ENCODE measurements around the gene TGFBI.

The TGFBI gene

DNA sequence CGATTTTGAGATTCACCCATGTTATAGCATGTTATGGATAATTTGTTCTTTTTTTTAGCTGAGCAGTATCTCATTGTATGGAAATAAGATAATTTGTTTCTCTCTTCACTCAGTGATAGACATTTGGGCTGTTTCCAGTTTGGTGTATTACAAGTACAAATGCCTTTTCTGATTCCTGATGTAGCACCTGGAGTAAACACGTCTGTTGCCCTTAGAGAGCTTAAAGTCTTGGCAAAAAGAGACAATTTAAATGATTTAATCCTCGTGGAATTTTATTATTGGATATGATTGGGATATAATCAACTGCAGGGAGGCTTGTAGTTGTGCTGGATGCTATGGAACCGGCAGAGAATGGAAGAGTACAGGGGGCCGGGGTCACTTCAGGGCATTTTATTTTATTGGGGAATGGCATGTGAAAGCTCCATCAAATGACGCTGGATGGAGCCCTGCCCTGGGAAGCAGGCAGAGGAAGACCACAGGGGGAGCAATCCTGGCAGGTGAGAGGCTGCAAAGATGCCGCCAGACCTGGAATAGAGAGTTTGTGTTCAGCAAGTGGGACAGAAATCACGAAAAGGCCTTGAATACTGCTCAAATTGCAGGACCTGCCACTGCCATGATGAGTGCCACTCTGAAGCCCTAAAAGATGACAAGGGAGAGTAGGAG is 31.0 kb upstream of the TGFBI start:
- DNase-seq = no peak
- Mint-ChIP-seq H3K27ac (no peak overlapping the region), H3K4me3 (no peak overlapping the region), H3K9me3 (no peaks in the 10 kb centered on the region), H3K27me3 (peaks cover 20% of the 10 kb centered on the region), H3K4me1 (no peaks in the 10 kb centered on the region)
- no peak for ATAC-seq

DNA sequence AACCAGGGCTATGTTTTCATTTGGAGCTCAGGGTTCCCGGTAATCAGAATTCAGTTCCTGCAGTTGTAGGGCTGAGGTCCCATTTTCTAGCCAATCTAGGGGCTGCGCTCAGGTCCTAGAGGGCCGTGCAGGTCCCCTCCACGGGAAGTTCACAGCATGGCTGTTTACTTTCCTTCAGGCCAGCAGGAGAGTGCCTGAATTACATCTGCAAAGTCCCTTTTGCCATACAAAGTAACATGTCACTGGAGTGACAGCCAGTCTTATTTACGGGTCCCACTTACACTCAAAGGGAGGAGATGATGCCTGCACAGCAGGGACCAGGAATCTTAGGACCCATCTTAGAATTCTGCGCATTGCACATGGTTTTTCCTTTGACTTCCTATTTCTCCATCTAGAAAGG is 29.9 kb upstream of the TGFBI start:
- DNase-seq (no peak), ATAC-seq (no peak)
- Mint-ChIP-seq H3K27me3 (peaks cover 20% of the 10 kb centered on the region), H3K9me3 (no peaks in the 10 kb centered on the region), H3K27ac (no peak overlapping the region), H3K4me1 (no peaks in the 10 kb centered on the region), H3K4me3 (no peak overlapping the region)

DNA sequence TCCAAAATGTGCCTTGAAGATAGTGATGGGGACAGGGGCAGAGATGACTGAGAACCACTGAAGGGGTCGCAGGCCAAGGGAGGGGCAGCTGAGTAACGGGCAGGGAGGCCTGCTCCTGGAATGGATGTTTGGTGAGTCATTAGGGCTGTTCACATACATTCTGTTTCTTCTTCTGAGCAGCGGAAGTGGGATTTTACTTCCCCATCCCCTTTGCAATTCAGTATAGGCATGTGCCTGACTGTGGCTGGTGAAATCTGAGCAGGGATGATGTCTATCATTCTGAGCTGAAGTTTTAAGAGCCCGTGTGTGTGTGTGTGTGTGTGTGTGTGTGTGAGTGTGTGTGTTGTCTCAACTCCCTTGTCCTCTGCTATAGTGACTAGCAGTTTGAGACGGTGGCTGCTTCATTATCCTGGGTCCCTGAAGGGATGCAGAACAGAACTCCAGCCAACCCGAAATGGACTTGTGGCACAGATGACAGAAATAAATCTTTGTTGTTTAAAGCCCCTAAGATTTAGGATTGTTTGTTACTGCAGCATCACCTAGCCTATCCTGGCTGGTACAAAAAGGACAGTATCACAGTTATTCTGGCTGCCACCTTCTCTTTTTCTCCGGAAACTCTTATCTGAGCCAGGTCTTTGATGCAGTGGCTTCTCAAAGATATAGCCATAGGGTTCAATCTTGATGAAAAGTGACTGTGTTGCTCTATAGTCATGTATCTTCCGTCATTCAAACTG is 29.2 kb upstream of the TGFBI start:
- Mint-ChIP-seq H3K27me3 (peaks cover 20% of the 10 kb centered on the region), H3K9me3 (no peaks in the 10 kb centered on the region), H3K4me3 (no peak overlapping the region), H3K4me1 (no peaks in the 10 kb centered on the region), H3K27ac (no peak overlapping the region)
- DNase-seq = no peak
- no peak for ATAC-seq

DNA sequence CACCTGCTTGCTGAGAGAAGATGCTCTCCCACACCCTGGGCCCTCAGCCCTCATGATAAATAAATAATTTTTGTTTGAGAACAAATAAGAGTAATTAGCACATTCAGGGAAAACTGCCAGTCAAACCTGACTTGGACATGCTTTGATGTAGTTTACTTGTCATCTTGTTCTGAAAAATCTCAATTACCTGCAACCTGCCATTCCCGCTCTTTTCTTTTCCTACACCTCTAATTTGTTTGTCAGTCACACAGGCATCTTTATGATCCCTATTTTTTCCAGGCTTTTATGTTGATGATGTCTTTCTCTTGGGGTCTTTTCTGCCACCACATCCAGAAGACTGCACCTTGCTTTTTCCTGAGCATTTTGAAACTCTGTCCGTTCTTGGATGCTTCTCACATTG is 28.6 kb upstream of the TGFBI start:
- no peak overlapping the region for H3K4me3 Mint-ChIP-seq
- ATAC-seq = no peak
- H3K27me3 Mint-ChIP-seq = peaks cover 20% of the 10 kb centered on the region
- H3K9me3 Mint-ChIP-seq = no peaks in the 10 kb centered on the region
- no peaks in the 10 kb centered on the region for H3K4me1 Mint-ChIP-seq
- no peak overlapping the region for H3K27ac Mint-ChIP-seq
- DNase-seq = no peak

DNA sequence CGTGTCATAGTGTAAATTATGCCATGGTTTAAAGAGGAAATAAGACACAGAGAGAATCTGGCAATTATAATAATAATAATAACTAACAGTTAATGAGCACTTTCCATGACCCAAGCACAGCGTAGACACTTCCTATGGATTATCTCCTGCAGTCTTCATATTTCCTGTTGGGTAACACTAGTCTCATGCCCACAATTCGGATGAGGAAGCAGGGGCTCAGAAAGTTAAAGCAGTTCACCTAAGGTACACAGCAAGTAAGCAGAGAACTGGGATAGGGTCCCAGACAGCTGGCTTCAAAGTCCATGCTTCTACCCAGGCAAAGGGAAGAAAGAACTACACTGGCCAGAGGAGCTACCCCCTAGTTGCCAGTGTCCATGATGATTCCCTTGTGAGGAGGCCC is 27.9 kb upstream of the TGFBI start:
- DNase-seq (no peak), ATAC-seq (no peak)
- Mint-ChIP-seq H3K27ac (no peak overlapping the region), H3K9me3 (no peaks in the 10 kb centered on the region), H3K4me1 (no peaks in the 10 kb centered on the region), H3K4me3 (no peak overlapping the region), H3K27me3 (peaks cover 28% of the 10 kb centered on the region)

DNA sequence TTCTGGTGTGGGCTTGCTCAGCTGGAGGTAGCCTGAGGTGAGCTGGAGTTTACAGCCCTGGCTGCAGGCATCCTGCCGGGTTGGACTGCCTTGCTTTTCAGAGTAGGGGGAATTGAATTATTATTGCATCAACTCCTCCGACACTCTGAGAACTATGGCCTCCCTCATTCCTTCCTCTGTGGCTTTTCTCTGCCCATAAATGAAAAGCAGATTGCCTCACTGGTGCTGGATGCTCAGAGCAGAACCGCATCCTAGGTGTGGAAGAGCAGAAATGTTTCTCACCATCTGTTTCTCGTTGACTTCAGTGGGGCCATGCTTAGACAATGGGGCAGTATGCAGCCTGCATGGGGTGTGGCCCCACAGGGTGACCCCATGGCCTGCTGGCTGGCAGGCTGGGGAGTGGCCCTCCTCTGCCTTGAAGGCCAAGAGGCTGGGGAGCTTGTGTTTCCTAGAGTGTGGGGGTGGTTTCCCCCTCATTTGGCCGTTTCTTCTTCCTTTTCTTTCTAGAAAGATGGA is 27.3 kb upstream of the TGFBI start:
- DNase-seq (no peak), ATAC-seq (no peak)
- no peak overlapping the region for H3K4me3 Mint-ChIP-seq
- peaks cover 23% of the 10 kb centered on the region for H3K27me3 Mint-ChIP-seq
- no peaks in the 10 kb centered on the region for H3K9me3 Mint-ChIP-seq
- H3K4me1 Mint-ChIP-seq = no peaks in the 10 kb centered on the region
- H3K27ac Mint-ChIP-seq = no peak overlapping the region

DNA sequence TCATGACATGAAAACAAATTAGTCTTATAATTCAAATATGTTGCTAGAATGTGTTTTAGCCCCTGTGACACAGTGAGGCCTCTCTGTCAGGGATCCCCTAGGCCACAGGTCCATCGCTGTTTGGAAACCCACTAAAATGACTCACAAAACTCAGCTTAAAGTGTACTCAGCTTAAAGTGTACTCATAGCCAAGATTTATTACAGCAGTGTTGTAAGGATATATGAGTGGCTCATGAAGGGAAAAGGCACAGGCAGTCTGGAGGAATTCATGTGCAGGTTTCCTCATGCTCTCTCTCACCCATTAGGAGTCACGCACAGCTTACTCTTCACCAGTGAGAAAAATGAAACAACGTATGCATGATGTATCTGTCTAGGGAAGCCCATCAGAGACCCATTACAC is 24.4 kb upstream of the TGFBI start:
- no peak overlapping the region for H3K27ac Mint-ChIP-seq
- H3K4me3 Mint-ChIP-seq = no peak overlapping the region
- peaks cover 14% of the 10 kb centered on the region for H3K27me3 Mint-ChIP-seq
- DNase-seq = no peak
- ATAC-seq = no peak
- no peaks in the 10 kb centered on the region for H3K4me1 Mint-ChIP-seq
- H3K9me3 Mint-ChIP-seq = no peaks in the 10 kb centered on the region

DNA sequence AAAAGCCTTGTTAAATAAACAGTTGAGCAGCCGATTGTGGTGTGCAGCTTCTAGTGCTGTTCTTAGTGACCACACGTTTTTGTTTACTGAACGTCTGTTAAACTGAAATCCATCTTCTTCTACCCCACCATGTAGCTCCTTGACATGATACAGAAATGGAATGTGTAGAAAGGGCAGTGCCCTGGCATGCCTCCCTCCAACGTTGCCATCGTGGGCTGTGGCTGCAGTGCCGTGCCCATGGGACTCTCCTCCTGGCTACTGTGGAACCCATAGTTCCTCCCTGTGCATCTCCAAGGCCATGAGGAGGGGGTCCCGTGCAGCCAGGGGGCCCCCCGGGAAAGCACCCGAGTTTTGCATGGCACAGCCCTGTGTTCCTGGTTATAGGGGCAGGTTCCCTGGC is 23.3 kb upstream of the TGFBI start:
- H3K4me1 Mint-ChIP-seq = no peaks in the 10 kb centered on the region
- H3K27ac Mint-ChIP-seq = no peak overlapping the region

DNA sequence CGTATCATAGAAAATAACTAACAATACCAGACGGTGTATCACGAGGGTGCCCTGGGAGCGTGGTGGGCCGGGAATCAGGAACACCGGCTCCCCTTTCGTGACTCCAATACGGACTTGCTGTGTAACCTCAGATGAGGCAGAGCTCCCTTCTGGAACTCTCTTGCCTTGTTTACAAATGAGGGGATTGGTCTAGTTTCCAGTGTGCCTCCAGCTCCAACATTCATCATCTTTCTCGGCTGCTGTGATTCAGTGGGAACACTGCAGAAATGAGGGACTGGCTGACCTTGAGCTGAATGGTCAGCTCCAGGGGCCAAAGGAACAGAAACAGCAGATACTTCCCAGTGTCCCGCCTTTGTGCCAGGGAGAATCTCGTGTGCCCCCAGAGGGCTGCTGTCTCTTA is 22.6 kb upstream of the TGFBI start:
- no peak for DNase-seq
- no peaks in the 10 kb centered on the region for H3K9me3 Mint-ChIP-seq
- ATAC-seq = no peak

More for the DNA sequence above, 23.3 kb upstream of the TGFBI start:
- DNase-seq (no peak), ATAC-seq (no peak)
- Mint-ChIP-seq H3K9me3 (no peaks in the 10 kb centered on the region), H3K27me3 (peaks cover 24% of the 10 kb centered on the region), H3K4me3 (no peak overlapping the region)

DNA sequence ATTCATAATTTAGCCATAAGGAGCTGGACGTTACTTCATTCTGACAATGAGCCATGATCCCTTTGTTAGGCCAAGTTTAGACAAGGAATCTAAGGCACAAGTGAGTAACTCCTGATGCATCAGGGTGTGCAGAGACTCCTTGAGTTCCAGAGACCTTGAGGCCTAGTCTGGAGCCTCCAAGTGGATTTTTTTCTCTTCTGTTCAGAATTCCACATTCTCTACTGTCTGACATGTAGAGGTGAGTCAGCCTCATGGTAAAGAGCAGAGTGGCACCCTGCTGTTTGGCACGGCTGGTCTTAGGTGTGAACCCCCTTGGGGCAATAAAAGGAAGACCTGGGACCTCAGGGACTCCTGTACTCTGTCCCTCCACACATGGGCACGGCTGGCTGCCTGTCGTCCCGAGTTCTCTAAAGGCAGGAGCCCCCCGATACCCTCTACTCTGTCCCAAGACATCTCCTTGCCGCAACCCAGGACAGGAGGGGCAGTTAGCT is 22.0 kb upstream of the TGFBI start:
- no peak for DNase-seq

More for the DNA sequence above, 22.6 kb upstream of the TGFBI start:
- Mint-ChIP-seq H3K4me1 (no peaks in the 10 kb centered on the region), H3K27me3 (peaks cover 31% of the 10 kb centered on the region), H3K4me3 (no peak overlapping the region), H3K27ac (no peak overlapping the region)

DNA sequence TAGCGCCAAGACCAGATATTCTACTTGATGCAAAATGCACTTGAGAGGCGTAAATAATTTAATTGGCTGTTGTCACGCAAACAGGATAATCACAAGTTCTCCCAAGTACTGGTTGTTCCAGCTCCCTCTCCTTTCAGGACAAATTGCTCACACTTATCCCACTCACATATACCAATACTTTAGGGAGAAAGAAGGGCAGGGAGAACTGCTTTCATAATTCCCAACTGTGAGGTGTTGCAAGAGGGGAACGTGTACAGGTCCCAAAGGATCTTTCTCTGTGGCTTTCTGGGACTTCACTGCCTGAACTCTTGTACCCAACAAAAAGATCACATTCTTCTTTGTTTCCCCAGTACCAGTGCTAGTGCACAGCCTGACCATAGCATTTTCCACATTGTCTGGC is 21.5 kb upstream of the TGFBI start:
- Mint-ChIP-seq H3K27ac (no peak overlapping the region), H3K4me3 (no peak overlapping the region), H3K9me3 (no peaks in the 10 kb centered on the region), H3K4me1 (no peaks in the 10 kb centered on the region), H3K27me3 (peaks cover 42% of the 10 kb centered on the region)
- ATAC-seq = no peak
- DNase-seq = no peak

More for the DNA sequence above, 22.0 kb upstream of the TGFBI start:
- no peak overlapping the region for H3K27ac Mint-ChIP-seq
- H3K27me3 Mint-ChIP-seq = peaks cover 38% of the 10 kb centered on the region
- H3K4me1 Mint-ChIP-seq = no peaks in the 10 kb centered on the region
- H3K9me3 Mint-ChIP-seq = no peaks in the 10 kb centered on the region
- no peak for ATAC-seq
- no peak overlapping the region for H3K4me3 Mint-ChIP-seq

DNA sequence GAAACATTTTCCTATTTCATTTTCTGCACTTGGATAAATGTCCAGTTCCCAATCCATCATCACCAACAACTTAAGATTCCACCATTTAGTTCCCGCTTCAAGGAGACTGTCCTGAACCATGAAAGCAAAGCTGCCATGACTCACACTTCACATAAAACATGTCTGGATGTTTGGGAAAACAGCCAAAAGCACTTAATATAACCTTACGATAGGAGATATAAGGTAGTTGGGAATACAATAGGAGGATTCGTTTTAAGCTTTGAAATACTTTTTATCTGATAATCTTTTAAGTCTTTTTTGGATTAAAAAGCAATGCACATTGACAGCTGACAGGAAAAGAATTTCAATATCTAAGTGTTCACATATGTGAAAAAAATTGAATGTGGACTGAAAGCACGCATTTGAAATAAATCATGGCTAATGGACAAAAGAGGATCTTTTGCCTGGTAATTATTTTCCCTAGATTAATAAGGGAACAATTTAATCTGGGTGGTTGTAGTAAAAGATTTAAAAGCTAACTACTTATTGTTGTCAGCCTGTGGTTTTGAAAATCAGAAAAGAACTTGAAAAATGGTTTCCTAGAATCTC is 17.3 kb upstream of the TGFBI start:
- Mint-ChIP-seq H3K9me3 (no peaks in the 10 kb centered on the region), H3K27ac (no peak overlapping the region), H3K4me3 (no peak overlapping the region), H3K4me1 (no peaks in the 10 kb centered on the region), H3K27me3 (peaks cover 76% of the 10 kb centered on the region)
- ATAC-seq (no peak), DNase-seq (no peak)

DNA sequence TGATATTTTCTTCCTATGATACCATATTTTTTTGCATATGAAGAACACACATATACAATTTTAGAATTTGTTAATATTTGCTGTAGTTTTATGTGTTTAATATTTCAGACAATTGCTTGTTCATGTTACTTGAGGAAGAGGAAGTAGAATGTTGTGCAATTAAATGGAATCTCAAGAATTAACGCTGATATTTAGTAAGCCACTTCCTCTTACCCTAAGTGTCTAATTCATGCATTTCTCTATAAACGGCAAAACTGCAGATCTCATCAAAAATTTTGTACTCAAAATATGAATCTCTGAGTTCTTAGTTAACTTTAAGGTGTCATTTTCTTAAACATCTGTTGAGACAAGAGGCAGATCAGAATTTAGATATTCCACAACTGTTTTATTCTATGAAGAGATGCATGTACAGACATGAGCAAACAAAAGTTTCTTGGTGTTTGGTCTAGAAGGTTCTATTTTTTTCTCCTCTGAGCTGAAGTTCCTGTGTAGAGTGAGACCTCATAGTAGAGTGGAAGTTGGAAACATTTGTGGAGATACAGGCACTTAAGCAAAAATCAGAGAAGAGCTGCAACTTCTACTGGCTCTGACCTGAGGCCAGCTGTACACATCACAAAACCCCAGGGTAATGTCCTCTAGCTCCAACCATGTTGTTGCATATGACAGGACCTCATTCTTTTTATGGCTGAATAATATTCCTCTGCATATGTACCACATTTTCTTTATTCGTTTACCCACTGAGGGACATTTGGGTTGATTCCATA is 16.6 kb upstream of the TGFBI start:
- Mint-ChIP-seq H3K9me3 (no peaks in the 10 kb centered on the region), H3K4me1 (no peaks in the 10 kb centered on the region), H3K27ac (no peak overlapping the region), H3K27me3 (peaks cover 76% of the 10 kb centered on the region), H3K4me3 (no peak overlapping the region)
- no peak for DNase-seq
- no peak for ATAC-seq

DNA sequence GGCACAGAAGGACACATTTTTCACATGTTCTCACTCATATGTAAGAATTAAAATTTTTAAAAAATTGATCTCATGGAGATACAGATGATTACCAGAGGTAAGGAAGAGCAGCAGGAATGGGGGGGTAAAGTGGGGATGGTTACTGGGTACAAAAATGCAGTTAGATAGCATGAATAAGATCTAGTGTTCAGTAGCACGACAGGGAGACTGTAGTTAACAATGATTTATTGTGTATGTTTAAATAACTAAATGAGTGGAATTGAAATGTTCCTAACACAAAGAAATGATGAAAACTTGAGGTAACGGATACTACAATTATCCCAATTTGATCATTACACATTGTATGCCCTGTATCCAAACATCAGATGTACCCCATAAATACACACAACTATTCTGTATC is 15.2 kb upstream of the TGFBI start:
- H3K4me1 Mint-ChIP-seq = no peaks in the 10 kb centered on the region
- DNase-seq = no peak
- no peaks in the 10 kb centered on the region for H3K9me3 Mint-ChIP-seq
- no peak for ATAC-seq
- no peak overlapping the region for H3K4me3 Mint-ChIP-seq
- H3K27ac Mint-ChIP-seq = no peak overlapping the region
- H3K27me3 Mint-ChIP-seq = peaks cover 76% of the 10 kb centered on the region

DNA sequence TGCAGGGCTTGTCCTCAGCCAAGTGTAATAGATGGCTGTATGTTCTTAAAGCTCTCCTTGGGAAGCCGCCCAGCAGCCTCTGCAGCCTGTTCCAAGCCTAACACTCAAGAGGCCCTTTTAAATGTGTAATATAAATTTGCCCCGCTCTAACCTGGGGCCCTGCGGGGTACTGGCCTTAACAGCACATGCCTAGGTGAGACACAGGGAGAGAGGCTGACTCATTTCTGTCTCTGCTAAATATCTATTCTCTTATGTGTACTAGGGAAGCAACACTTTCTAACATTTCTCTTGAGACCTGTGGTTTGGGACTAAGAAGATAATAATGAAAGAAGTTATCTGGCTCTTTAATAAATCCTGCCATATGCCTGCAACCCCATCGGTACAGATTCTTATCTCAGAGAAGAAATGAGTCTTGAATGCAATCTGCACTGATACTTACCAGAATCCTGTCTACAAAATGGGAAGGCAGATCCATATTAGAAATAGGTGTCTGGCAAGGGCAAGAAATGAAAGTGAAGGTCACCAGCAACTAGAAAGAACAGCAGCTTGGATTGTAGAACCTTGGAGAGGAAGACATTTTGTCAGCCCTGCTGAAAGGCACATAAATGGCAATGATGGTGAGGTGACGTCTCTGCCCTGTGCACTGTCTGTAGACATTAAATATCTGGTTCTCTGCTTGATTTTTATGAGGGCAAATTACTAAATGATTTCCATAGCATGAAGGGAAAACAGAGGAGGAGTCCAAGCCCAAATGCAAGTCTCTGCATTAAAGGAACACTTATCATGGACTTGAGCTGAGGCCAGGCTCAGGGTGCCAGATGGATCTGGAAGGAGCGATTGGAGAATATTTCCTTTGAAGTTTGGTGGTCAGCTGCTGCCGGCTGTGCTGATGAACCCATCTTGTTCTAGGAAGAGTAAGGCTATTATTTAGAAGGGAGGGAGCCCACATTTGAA is 14.5 kb upstream of the TGFBI start:
- Mint-ChIP-seq H3K9me3 (no peaks in the 10 kb centered on the region), H3K27me3 (peaks cover 72% of the 10 kb centered on the region), H3K27ac (no peak overlapping the region), H3K4me1 (no peaks in the 10 kb centered on the region), H3K4me3 (no peak overlapping the region)
- ATAC-seq = no peak
- no peak for DNase-seq
